ENCODE results near the gene RNF6.
A peak's percentile ranks its signal among the peaks of the same experiment; 100 is the strongest.

The RNF6 gene

GRCh38 chr13:26225896-26226617 lies 3.9 kb upstream of the RNF6 start:
- H3K27ac ChIP-seq, result no peak overlapping the region
- no peaks in the 10 kb centered on the region for H3K9me3 ChIP-seq
- peaks cover 21% of the 10 kb centered on the region for H3K27me3 ChIP-seq
- peaks cover 11 to 13% of the 10 kb centered on the region in 2 experiments for H3K4me1 ChIP-seq (ENCODE audit: control insufficient read depth in 1 of 2, insufficient read depth in 1 of 2, low read depth in 1 of 2, low read length in 1 of 2)
- no peak overlapping the region for H3K4me3 ChIP-seq (ENCODE audit: low read depth in 1 of 2, low read length in 1 of 2)
- no peaks in the 10 kb centered on the region for H3K36me3 ChIP-seq
- TF ChIP-seq CTCF (IDR thresholded peaks at IDR 0.05), result no peak

GRCh38 chr13:26222520-26223046 lies 469 bp upstream of the RNF6 start:
- Histone ChIP-seq H3K4me1 (ENCODE audit: control insufficient read depth in 1 of 2, insufficient read depth in 1 of 2, low read depth in 1 of 2, low read length in 1 of 2) (peaks cover 22 to 25% of the 10 kb centered on the region in 2 experiments), H3K27ac (peak overlapping the region; percentile 92), H3K9me3 (no peaks in the 10 kb centered on the region), H3K4me3 (ENCODE audit: low read depth in 1 of 2, low read length in 1 of 2) (peak overlapping the region; percentile 88 to 100), H3K27me3 (peaks cover 21% of the 10 kb centered on the region), H3K36me3 (peaks cover 27% of the 10 kb centered on the region)
- TF ChIP-seq CTCF (IDR thresholded peaks at IDR 0.05), result no peak

- TF ChIP-seq CTCF (IDR thresholded peaks at IDR 0.05), result no peak
- peak overlapping the region; percentile 88 to 100 for H3K4me3 ChIP-seq (ENCODE audit: low read depth in 1 of 2, low read length in 1 of 2)
- peaks cover 22 to 25% of the 10 kb centered on the region in 2 experiments for H3K4me1 ChIP-seq (ENCODE audit: control insufficient read depth in 1 of 2, insufficient read depth in 1 of 2, low read depth in 1 of 2, low read length in 1 of 2)
- H3K9me3 ChIP-seq, result no peaks in the 10 kb centered on the region
- peaks cover 39% of the 10 kb centered on the region for H3K36me3 ChIP-seq
- H3K27ac ChIP-seq, result peak overlapping the region; percentile 92
- H3K27me3 ChIP-seq, result peaks cover 21% of the 10 kb centered on the region
These were observed 754 bp downstream of the RNF6 start for GRCh38 chr13:26221399-26221720.

- H3K4me3 ChIP-seq (ENCODE audit: low read depth in 1 of 2, low read length in 1 of 2), result no peak overlapping the region
- H3K36me3 ChIP-seq, result peaks cover 47% of the 10 kb centered on the region
- no peak overlapping the region for H3K27ac ChIP-seq
- H3K9me3 ChIP-seq, result no peaks in the 10 kb centered on the region
- no peak for TF ChIP-seq CTCF (IDR thresholded peaks at IDR 0.05)
- H3K27me3 ChIP-seq, result peaks cover 16% of the 10 kb centered on the region
- peaks cover 22 to 25% of the 10 kb centered on the region in 2 experiments for H3K4me1 ChIP-seq (ENCODE audit: control insufficient read depth in 1 of 2, insufficient read depth in 1 of 2, low read depth in 1 of 2, low read length in 1 of 2)
These were observed 1.5 kb downstream of the RNF6 start for GRCh38 chr13:26220575-26220974.

GRCh38 chr13:26219726-26220125 lies 2.4 kb downstream of the RNF6 start:
- H3K36me3 ChIP-seq, result peaks cover 55% of the 10 kb centered on the region

More at GRCh38 chr13:26219726-26220125, 2.4 kb downstream of the RNF6 start:
- Histone ChIP-seq H3K27ac (no peak overlapping the region), H3K4me1 (ENCODE audit: control insufficient read depth in 1 of 2, insufficient read depth in 1 of 2, low read depth in 1 of 2, low read length in 1 of 2) (peaks cover 22 to 25% of the 10 kb centered on the region in 2 experiments), H3K27me3 (peaks cover 10% of the 10 kb centered on the region), H3K4me3 (ENCODE audit: low read depth in 1 of 2, low read length in 1 of 2) (no peak overlapping the region), H3K9me3 (no peaks in the 10 kb centered on the region)
- TF ChIP-seq CTCF (IDR thresholded peaks at IDR 0.05), result no peak

All from neutrophil (primary cell).